Muscle of leg (tissue), 11 donors: Measurements from ENCODE around the gene CRTAC1. TPM values are rescaled to one million over a fixed set of nuclear protein-coding genes. Genes with fewer than 3 reads are reported as not detected.

ENCODE experiments used
- DNase-seq: peaks from one replicate; pipeline ENCODE4 v3.0.0; 2013
- H3K27ac ChIP-seq: one replicate; pipeline ENCODE4 v1.5.1; 2013; ENCODE audit warnings: mild to moderate bottlenecking, low read length, control low read depth
- H3K27me3 ChIP-seq: one replicate; pipeline ENCODE4 v1.6.1; 2013; ENCODE audit warnings: low read length; ENCODE audit not compliant: control insufficient read depth, insufficient read depth
- H3K36me3 ChIP-seq: one replicate; pipeline ENCODE4 v1.6.1; 2013; ENCODE audit warnings: low read length; ENCODE audit not compliant: control insufficient read depth, insufficient read depth
- H3K4me1 ChIP-seq: one replicate; pipeline ENCODE4 v1.6.1; 2013; ENCODE audit warnings: low read length; ENCODE audit not compliant: control insufficient read depth, insufficient read depth
- H3K4me3 ChIP-seq: one replicate; pipeline ENCODE4 v1.5.1; 2013; ENCODE audit warnings: low read length, control low read depth
- H3K9me3 ChIP-seq: replicated peaks from 2 replicates; pipeline ENCODE4 v1.6.1; 2013; ENCODE audit warnings: low read depth, low read length; ENCODE audit not compliant: control insufficient read depth
- WGBS: methylation state at CpG from one replicate; pipeline ENCODE4 v1.1.5; 2013; ENCODE audit warnings: missing lambda C conversion rate; ENCODE audit not compliant: insufficient coverage; 5-methylcytosine and 5-hydroxymethylcytosine counted together
- polyA plus RNA-seq, 8 donors: library from polyadenylated mRNA; unstranded; fragments of 120-200 nt; gene quantifications; one replicate each; pipeline versions ENCODE4 v1.2.1 to v1.2.3, GENCODE V29; 2013; ENCODE audit warnings: inconsistent platforms in 1 of 8, low replicate concordance in 1 of 8; ENCODE audit not compliant: insufficient read length in 8 of 8, insufficient read depth in 1 of 8
- total RNA-seq: library from RNA; stranded (reverse); fragments of 120-200 nt; gene quantifications from one replicate; pipeline ENCODE4 v1.2.4, GENCODE V29; 2013

Gene CRTAC1
- total and polyA plus RNA-seq, 9 donors: 0.15 to 1.3 (median 0.54) TPM

DNA sequence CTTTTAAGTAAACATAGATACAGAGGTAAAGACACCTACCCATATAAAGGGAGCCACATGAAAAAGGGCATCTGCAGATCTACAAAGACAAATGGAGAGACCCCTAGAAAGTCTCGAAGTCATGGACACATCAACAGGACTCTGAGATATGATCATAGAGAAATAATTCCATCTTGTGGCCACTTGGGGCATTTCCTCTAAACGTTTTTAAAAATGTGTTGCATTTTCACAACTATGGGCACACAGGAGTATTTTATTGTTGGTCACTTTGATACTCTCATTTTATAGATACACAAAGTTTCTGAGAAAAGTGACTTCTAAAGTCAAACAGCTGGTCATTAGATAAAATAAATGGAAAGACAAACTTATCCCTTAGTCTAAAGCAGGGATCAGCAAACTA, 87.1 kb downstream of the CRTAC1 start:
- H3K36me3 ChIP-seq: no peaks in the 10 kb centered on the region
- H3K9me3 ChIP-seq: no peaks in the 10 kb centered on the region
- 60% methylated on average over 1 of the region's 2 CpGs for WGBS
- no peaks in the 10 kb centered on the region for H3K4me1 ChIP-seq
- no peak for DNase-seq
- no peak overlapping the region for H3K27ac ChIP-seq
- H3K27me3 ChIP-seq: peaks cover 2% of the 10 kb centered on the region
- no peak overlapping the region for H3K4me3 ChIP-seq

DNA sequence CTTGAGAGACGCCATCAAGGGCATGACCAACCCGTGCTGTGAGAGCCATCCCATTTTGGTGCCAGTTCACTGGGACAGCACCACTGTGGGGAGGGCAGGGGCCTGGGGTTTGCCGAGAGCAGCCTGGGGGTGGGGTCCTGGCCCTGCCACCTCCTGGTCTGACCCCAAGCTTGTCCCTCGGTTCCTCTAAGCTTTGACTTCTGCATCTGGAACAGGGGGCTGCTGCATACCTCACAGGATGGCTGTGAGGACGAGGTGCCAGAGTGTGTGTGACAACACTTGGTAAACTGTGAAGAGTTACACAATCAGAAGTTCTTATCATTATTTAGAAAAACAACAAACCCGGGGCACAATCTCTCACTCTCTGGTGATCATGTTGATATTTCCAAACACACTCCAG, 89.9 kb downstream of the CRTAC1 start:
- Histone ChIP-seq H3K4me1 (no peaks in the 10 kb centered on the region), H3K27me3 (peaks cover 2% of the 10 kb centered on the region), H3K9me3 (no peaks in the 10 kb centered on the region), H3K27ac (no peak overlapping the region), H3K36me3 (no peaks in the 10 kb centered on the region), H3K4me3 (no peak overlapping the region)
- no peak for DNase-seq
- WGBS: 66% methylated on average over 5 of the region's 6 CpGs

DNA sequence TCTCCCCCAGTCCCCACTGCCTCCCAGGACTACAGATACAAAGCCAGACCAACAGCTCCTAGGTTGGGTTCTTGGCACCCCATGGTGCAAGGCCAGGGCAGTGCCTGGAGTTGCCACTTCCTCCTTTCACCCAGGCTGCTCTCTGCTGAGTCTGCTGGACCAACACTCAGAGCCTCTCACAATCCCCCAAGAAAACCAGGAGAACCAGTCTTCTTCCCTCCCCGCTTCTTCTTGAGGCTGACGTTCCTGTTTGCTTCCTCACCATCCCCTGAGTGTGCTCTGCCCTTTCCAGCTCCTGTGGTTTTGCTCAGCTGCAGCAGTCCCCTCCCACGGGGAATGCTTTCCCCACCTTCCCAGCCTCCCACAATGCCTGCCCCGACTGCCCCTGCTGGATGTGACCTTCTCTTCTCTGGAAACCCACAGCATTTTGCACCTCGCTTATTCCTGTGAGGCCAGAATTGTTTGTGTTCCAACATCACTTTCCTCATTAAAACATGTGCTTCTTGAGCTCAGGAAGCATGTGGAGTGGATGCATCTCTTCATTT, 90.9 kb downstream of the CRTAC1 start:
- Histone ChIP-seq H3K36me3 (no peaks in the 10 kb centered on the region), H3K4me3 (no peak overlapping the region), H3K4me1 (no peaks in the 10 kb centered on the region), H3K9me3 (no peaks in the 10 kb centered on the region), H3K27me3 (peaks cover 2% of the 10 kb centered on the region), H3K27ac (no peak overlapping the region)
- 17% methylated on average over 5 of the region's 5 CpGs for WGBS
- no peak for DNase-seq

DNA sequence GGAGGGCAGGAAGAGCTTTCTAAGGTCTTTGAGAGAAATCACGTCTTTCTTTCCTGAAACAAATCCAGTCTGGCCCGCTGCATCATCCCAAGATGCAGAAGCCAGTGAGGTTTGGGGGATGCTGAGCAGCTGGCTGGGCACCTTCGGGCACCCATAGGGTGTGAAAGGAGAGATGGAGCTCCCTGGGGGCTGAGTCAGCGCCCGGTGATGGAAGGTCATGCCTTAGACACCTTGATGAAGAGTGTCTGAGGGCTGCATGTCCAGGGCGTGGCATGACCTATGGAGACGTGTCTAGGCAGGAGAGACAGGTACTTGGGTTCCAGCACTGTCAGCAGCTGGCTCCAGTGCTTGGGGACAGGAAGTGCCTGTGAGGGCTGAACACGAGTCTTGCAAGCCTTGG, 92.5 kb downstream of the CRTAC1 start:
- Histone ChIP-seq H3K27me3 (peaks cover 2% of the 10 kb centered on the region), H3K4me3 (no peak overlapping the region), H3K9me3 (no peaks in the 10 kb centered on the region), H3K4me1 (no peaks in the 10 kb centered on the region), H3K27ac (no peak overlapping the region), H3K36me3 (no peaks in the 10 kb centered on the region)
- WGBS: 85% methylated on average over 7 of the region's 8 CpGs
- DNase-seq: no peak

DNA sequence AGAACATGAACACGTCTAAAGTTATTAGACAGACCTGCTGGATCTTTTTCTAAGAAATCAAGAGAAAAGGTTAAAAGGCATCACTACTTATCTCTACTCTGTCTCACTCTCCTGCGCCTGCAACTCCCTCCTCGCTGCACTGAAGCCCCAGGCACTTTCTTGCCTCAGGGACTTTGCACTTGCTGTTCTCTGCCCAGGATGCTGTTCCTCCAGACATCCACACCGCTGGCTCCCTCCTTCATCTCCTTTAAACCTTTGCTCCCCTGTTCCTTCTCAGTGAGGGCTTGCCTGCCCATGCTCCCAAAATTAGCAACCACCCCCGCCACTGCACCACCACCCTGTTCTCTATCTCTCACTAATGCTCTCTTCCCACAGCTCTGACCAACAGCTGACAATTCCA, 93.4 kb downstream of the CRTAC1 start:
- Histone ChIP-seq H3K4me1 (no peaks in the 10 kb centered on the region), H3K27ac (no peak overlapping the region), H3K4me3 (no peak overlapping the region), H3K36me3 (no peaks in the 10 kb centered on the region), H3K27me3 (peaks cover 2% of the 10 kb centered on the region), H3K9me3 (no peaks in the 10 kb centered on the region)
- DNase-seq: no peak
- WGBS: 92% methylated on average over 5 of the region's 5 CpGs

DNA sequence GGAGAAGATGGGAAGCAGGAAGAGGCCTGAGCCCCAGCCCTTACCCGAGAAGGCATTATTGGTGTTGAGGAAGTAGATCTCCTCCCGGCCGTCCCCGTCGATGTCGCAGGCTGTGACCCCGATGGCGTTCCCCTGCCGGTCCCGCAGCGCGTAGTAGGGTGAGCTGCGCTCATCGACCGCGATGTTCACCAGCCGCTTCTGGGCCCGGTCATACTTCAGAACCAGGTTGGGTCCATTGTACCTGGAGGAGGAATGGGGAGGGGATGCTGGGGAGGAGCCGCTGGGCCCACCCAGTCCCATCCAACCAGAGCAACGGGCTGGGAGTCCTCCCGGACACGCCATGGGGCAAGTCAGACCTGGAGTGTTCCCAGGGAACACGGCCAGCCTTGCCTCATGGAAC, 94.3 kb downstream of the CRTAC1 start:
- no peak overlapping the region for H3K4me3 ChIP-seq
- no peaks in the 10 kb centered on the region for H3K9me3 ChIP-seq
- H3K4me1 ChIP-seq: no peaks in the 10 kb centered on the region
- H3K27me3 ChIP-seq: peaks cover 2% of the 10 kb centered on the region
- no peak overlapping the region for H3K27ac ChIP-seq
- DNase-seq: no peak
- H3K36me3 ChIP-seq: no peaks in the 10 kb centered on the region
- 86% methylated on average over 22 of the region's 23 CpGs for WGBS

DNA sequence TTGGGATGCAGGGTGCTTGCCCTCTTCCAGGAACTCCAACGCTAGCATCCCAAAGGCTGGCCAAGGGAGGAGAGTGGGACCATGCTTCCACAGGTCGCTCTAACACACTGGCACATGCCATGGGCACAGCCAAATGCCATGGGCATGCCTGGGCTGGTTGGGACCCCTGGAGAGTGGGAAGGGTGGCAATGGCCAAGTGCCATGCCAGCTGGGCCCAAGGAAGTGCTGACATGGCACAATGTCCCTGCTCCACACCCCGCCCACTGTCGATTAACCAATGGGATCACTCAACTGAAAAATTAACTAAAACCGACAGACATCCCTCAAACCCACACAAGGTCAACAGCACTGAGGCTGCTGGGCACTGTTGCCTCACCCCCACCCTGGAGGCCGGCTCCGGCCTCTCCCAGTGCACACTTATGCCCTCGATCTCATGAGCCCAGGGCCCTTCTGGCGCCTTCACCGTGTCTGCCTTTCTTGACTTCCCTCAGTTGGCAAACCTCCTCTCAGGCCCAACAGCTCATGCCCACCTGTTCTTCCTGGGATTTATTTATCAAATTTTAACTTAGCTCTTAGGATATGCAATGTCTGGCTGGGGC, 97.4 kb downstream of the CRTAC1 start:
- no peaks in the 10 kb centered on the region for H3K4me1 ChIP-seq
- no peak overlapping the region for H3K27ac ChIP-seq
- 84% methylated on average over 8 of the region's 10 CpGs for WGBS
- H3K36me3 ChIP-seq: no peaks in the 10 kb centered on the region
- H3K9me3 ChIP-seq: no peaks in the 10 kb centered on the region
- no peak for DNase-seq
- no peak overlapping the region for H3K4me3 ChIP-seq
- H3K27me3 ChIP-seq: peaks cover 1% of the 10 kb centered on the region

DNA sequence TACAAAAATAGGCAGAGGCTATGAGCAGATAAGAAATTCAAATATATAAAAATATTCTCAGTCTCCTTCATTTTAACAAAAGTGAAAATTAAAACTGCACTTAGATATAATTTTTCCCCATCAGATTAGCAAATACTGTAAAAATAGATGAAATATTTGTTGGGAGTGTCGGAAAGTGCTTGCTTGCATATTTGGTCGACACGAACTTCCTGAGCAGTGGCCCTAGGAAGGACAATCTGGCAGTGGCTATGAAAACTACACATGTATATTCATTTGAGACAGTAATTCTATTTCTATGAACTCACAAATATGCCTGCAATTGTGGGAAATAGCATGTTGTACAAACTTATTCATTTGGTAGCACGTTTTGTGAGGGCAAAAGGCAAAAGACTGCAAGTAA, 99.4 kb downstream of the CRTAC1 start:
- Histone ChIP-seq H3K4me1 (no peaks in the 10 kb centered on the region), H3K36me3 (no peaks in the 10 kb centered on the region), H3K4me3 (no peak overlapping the region), H3K27ac (no peak overlapping the region), H3K27me3 (peaks cover 5% of the 10 kb centered on the region), H3K9me3 (no peaks in the 10 kb centered on the region)
- WGBS: 50% methylated on average over 2 of the region's 4 CpGs
- no peak for DNase-seq

DNA sequence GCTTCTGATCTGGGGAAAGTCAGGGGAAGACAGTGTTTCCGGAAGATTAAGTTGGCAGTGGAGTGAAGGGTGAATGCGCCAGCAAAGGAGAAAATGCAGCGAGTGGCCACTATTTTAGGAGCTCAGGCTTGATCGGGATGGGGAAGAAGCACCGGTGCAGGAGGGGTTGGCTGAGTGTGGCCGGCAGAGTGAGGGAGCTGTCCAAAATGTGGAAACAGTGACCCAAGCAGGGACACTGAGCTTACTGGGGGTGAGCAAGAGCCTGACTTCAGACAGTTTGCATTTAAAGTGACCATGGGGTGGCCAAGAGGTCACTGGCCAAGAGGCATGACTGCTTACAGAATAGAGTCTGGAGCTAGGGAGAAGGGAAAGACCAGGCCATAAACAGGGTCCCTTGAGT, 101.5 kb downstream of the CRTAC1 start:
- Histone ChIP-seq H3K27me3 (peaks cover 7% of the 10 kb centered on the region), H3K36me3 (no peaks in the 10 kb centered on the region), H3K4me3 (no peak overlapping the region), H3K4me1 (no peaks in the 10 kb centered on the region), H3K27ac (no peak overlapping the region), H3K9me3 (no peaks in the 10 kb centered on the region)
- WGBS: 55% methylated on average over 6 of the region's 6 CpGs
- DNase-seq: no peak

DNA sequence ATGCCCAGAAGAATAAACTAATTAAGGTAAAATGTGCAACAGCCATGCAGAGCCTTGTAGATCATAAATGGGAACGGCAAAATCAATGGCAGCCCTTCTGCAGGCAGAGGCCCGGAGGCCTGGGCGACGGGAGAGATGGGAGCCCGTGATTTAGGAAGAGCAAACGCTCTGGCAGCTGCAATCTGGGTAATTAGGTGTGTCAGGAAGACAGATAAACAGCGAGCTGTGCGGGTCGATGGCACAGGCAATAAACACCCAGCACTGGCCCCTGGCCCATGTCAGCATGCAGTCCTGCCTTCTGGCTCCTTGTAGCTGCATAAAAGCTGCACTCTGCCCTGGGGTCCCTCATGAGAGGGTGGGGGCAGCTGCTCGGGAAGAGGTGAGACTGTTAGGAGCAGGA, 102.8 kb downstream of the CRTAC1 start:
- DNase-seq: no peak
- H3K27me3 ChIP-seq: peaks cover 7% of the 10 kb centered on the region
- H3K4me3 ChIP-seq: no peak overlapping the region
- 5% methylated on average over 10 of the region's 10 CpGs for WGBS
- no peaks in the 10 kb centered on the region for H3K36me3 ChIP-seq
- H3K27ac ChIP-seq: no peak overlapping the region
- H3K4me1 ChIP-seq: no peaks in the 10 kb centered on the region
- H3K9me3 ChIP-seq: no peaks in the 10 kb centered on the region

DNA sequence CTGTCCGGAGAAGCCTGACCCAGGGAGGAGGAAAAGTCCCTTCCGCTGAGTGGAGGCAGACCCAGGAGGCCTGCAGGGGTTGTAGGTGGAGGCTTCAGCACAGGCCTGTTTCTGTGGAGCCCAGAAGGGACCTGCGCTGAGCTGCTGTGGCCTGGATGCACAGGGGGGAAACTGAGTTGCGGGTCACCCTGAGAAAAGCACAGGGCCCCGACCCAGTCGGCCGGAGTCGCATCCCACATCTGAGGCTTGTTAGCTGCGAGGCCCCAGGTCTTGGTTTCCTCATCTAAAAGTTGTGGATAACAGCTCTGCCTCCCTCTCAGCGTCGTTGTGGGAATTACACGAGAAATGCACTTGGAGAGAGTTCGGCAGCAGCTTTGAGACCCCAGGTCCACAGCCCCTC, 104.4 kb downstream of the CRTAC1 start:
- 78% methylated on average over 9 of the region's 13 CpGs for WGBS
- Histone ChIP-seq H3K4me1 (no peaks in the 10 kb centered on the region), H3K36me3 (no peaks in the 10 kb centered on the region), H3K9me3 (no peaks in the 10 kb centered on the region), H3K4me3 (no peak overlapping the region), H3K27ac (no peak overlapping the region), H3K27me3 (peaks cover 7% of the 10 kb centered on the region)
- DNase-seq: no peak
